ENCODE data around the gene ALPP.

GRCh38 chr2:232340171-232340935 is 38.2 kb upstream of the ALPP start:
- no peak for TF ChIP-seq POLR2AphosphoS5 (IDR thresholded peaks at IDR 0.05; ENCODE audit: low read depth, low read length)
- no peak for TF ChIP-seq POLR2A (IDR thresholded peaks at IDR 0.05; ENCODE audit: low read depth, low read length)
- no peak for TF ChIP-seq TAF1 (IDR thresholded peaks at IDR 0.05; ENCODE audit: low read depth, low read length)
- TF ChIP-seq SPI1 (IDR thresholded peaks at IDR 0.05; ENCODE audit: low read depth, low read length) = no peak

All from GM12891 (cell line).